ENCODE results near the gene SLC12A8. TPM values are rescaled to one million over a fixed set of nuclear protein-coding genes. Genes with fewer than 3 reads are reported as not detected.

The SLC12A8 gene
- total and polyA plus RNA-seq, 10 of the 15 experiments (the other 5 are each of a cell fraction or from before 2014, with no cell fraction given): 2.5 to 71.6 (median 50.1) TPM

- TF ChIP-seq USF2 (IDR thresholded peaks at IDR 0.05; ENCODE audit: borderline replicate concordance, low read depth, low read length) (no peak), RB1 (IDR thresholded peaks at IDR 0.05; ENCODE audit: borderline replicate concordance) (no peak), SMAD1 (IDR thresholded peaks at IDR 0.05; ENCODE audit: low read depth, partially characterized antibody) (no peak), CREB1 (IDR thresholded peaks at IDR 0.05; ENCODE audit: low read depth) (no peak), TARDBP (IDR thresholded peaks at IDR 0.05; ENCODE audit: borderline replicate concordance) (no peak), HDAC2 (IDR thresholded peaks at IDR 0.05) (no peak), MEF2A (IDR thresholded peaks at IDR 0.05; ENCODE audit: insufficient read depth, low read depth, low read length) (no peak)
Observed at GRCh38 chr3:125112981-125113380, 99.6 kb downstream of the SLC12A8 start (continued).

- intact Hi-C loops (cut with micrococcal nuclease; ENCODE audit: unreplicated experiment) (no loop called here), in situ Hi-C loops (cut with MboI) (no loop called here)
- peak overlapping the region; percentile 82; the same call in 1 of the 2 replicates for H3K9ac ChIP-seq (ENCODE audit: control insufficient read depth, insufficient read depth, low read length)
- ATAC-seq (peak; percentile 3), DNase-seq (ENCODE audit: low read depth, low spot score) (peak; percentile 55), FAIRE-seq (no peak)
- H3K4me1 ChIP-seq (ENCODE audit: control insufficient read depth, insufficient read depth, low read length): peaks cover 53% of the 10 kb centered on the region
- no peaks in the 10 kb centered on the region for H3K9me3 ChIP-seq (replicated peaks; ENCODE audit: control insufficient read depth, insufficient read depth, low read length)
- RAD21 ChIA-PET (ENCODE audit: unreplicated experiment): interaction anchor here (1.2 to 5.3 kb wide), 2 partner anchors 10 to 39 kb away, joined by 3 to 76 read pairs; no protein-coding TSS in a partner anchor
- H3K79me2 ChIP-seq (ENCODE audit: control insufficient read depth, insufficient read depth, low read length): peaks cover 42% of the 10 kb centered on the region
- no peaks in the 10 kb centered on the region for H3K27me3 ChIP-seq (replicated peaks in 1 of 2; ENCODE audit: control insufficient read depth in 2 of 2, insufficient read depth in 2 of 2, low read length in 1 of 2)
- CTCF ChIA-PET: interaction anchor here (0.6 to 2.5 kb wide), 6 partner anchors 9 to 350 kb away, joined by 3 to 10 read pairs (median 3); no protein-coding TSS in a partner anchor
- H3K36me3 ChIP-seq (ENCODE audit: control insufficient read depth in 2 of 2, insufficient read depth in 2 of 2, low read length in 1 of 2): no peaks in the 10 kb centered on the region
- H2AFZ ChIP-seq (ENCODE audit: control insufficient read depth, low read depth, low read length): peak overlapping the region; percentile 2; the same call in 1 of the 2 replicates
- POLR2A ChIA-PET: interaction anchor here (0.7 to 1.3 kb wide), 2 partner anchors 10 to 22 kb away, joined by 3 read pairs; no protein-coding TSS in a partner anchor
- BruUV-seq (replicated peaks): no TSS peak
- no peaks in the 10 kb centered on the region for H4K20me1 ChIP-seq (ENCODE audit: control insufficient read depth, insufficient read depth)
- SMC1A ChIA-PET (ENCODE audit: uncharacterized antibody, unreplicated experiment): interaction anchor here (0.5 to 7.9 kb wide), 8 partner anchors 8 to 408 kb away, joined by 3 to 127 read pairs (median 18); no protein-coding TSS in a partner anchor
- no peak for TF ChIP-seq RBBP5 (conservative IDR thresholded peaks at IDR 0.05)
- no peak for TF ChIP-seq RAD21 (IDR thresholded peaks at IDR 0.05; ENCODE audit: insufficient read depth, low read depth, low read length)
- no peak for TF ChIP-seq MAX (IDR thresholded peaks at IDR 0.05; ENCODE audit: low read depth, low read length)
- TF ChIP-seq HDGF (IDR thresholded peaks at IDR 0.05): no peak
- no peak for TF ChIP-seq PBX3 (IDR thresholded peaks at IDR 0.05; ENCODE audit: insufficient replicate concordance, low read depth, low read length)
- TF ChIP-seq DPF2 (IDR thresholded peaks at IDR 0.05): no peak
- no peak for TF ChIP-seq ZBTB11 (CRISPR knock-in tag; IDR thresholded peaks at IDR 0.05)
- H3K27ac ChIP-seq (ENCODE audit: control insufficient read depth, insufficient read depth): peak overlapping the region; percentile 93
- 0 out of 2 replicates have a peak overlapping the region, but pooled peaks have one; percentile 82 for H3K4me3 ChIP-seq
- peak overlapping the region; percentile 86 for H3K4me2 ChIP-seq (ENCODE audit: control insufficient read depth, insufficient read depth)
- WGBS (ENCODE audit: insufficient coverage, insufficient replicate concordance, low lambda C conversion rate, missing lambda C conversion rate): 64% methylated on average over 3 of the region's 3 CpGs
Observed at GRCh38 chr3:125110876-125111480, 101.6 kb downstream of the SLC12A8 start.
